GM23338 (cell line): Measurements from ENCODE around the gene ZBTB12. TPM values are rescaled to one million over a fixed set of nuclear protein-coding genes. Genes with fewer than 3 reads are reported as not detected.

ENCODE experiments used
- ATAC-seq: fragments of 200-7000 bp; cut with Tn5 transposase; 3 replicates; pipeline ENCODE4 v1.9.1; 2020
- DNase-seq: peaks from one replicate; pipeline ENCODE4 v3.0.0-alpha.2; 2015; ENCODE audit warnings: low spot score
- H2AFZ ChIP-seq: fragments of 200-600 bp; sonication (generic); 2 replicates; pipeline ENCODE4 v1.8.0; 2016; ENCODE audit warnings: antibody characterized with exemption, mild to moderate bottlenecking, moderate library complexity
- H3F3A ChIP-seq: fragments of 200-600 bp; sonication (generic); replicated peaks from 2 replicates; pipeline ENCODE4 v1.8.0; 2017; ENCODE audit warnings: antibody characterized with exemption, mixed run types, low read depth
- H3K27ac ChIP-seq: fragments of 200-600 bp; sonication (generic); 2 replicates; pipeline ENCODE4 v1.6.1; 2016; ENCODE audit warnings: low read depth
- H3K27me3 ChIP-seq: fragments of 200-600 bp; sonication (generic); 2 replicates; pipeline ENCODE4 v1.8.0; 2016; ENCODE audit warnings: mild to moderate bottlenecking, mixed run types, moderate library complexity; ENCODE audit not compliant: insufficient read depth
- H3K36me3 ChIP-seq: fragments of 200-600 bp; sonication (generic); 2 replicates; pipeline ENCODE4 v1.8.0; 2016; ENCODE audit warnings: mild to moderate bottlenecking; ENCODE audit not compliant: insufficient read depth
- H3K4me1 ChIP-seq: fragments of 200-600 bp; sonication (generic); 2 replicates; pipeline ENCODE4 v1.8.0; 2016; ENCODE audit warnings: mild to moderate bottlenecking, moderate library complexity; ENCODE audit not compliant: insufficient read depth
- H3K4me2 ChIP-seq: fragments of 200-600 bp; sonication (generic); 2 replicates; pipeline ENCODE4 v1.7.1; 2017; ENCODE audit warnings: mixed run types
- H3K4me3 ChIP-seq: fragments of 200-600 bp; sonication (generic); 2 replicates; pipeline ENCODE4 v1.6.1; 2016; ENCODE audit warnings: mixed run types
- H3K79me2 ChIP-seq: fragments of 200-600 bp; sonication (generic); replicated peaks from 2 replicates; pipeline ENCODE4 v1.8.0; 2017; ENCODE audit warnings: mild to moderate bottlenecking; ENCODE audit not compliant: insufficient read depth
- H3K9me2 ChIP-seq: fragments of 200-600 bp; sonication (generic); 2 replicates; pipeline ENCODE4 v1.8.0; 2017; ENCODE audit not compliant: insufficient read depth
- H4K20me1 ChIP-seq: fragments of 200-600 bp; sonication (generic); replicated peaks from 2 replicates; pipeline ENCODE4 v1.8.0; 2017; ENCODE audit warnings: mild to moderate bottlenecking; ENCODE audit not compliant: insufficient read depth
- H3K27ac Mint-ChIP-seq: 2 replicates; pipeline ENCODE4 v1.8.0; 2020; ENCODE audit warnings: inconsistent platforms, mild to moderate bottlenecking, moderate library complexity, mixed read lengths
- H3K27me3 Mint-ChIP-seq: 3 replicates; pipeline ENCODE4 v1.8.0; 2022; ENCODE audit warnings: low read depth, mild to moderate bottlenecking, moderate library complexity, mixed read lengths, inconsistent platforms; ENCODE audit not compliant: insufficient read depth, poor library complexity
- H3K36me3 Mint-ChIP-seq: 3 replicates; pipeline ENCODE4 v1.8.0; 2021; ENCODE audit warnings: low read depth, mild to moderate bottlenecking, inconsistent platforms, moderate library complexity, mixed read lengths
- H3K4me1 Mint-ChIP-seq: 3 replicates; pipeline ENCODE4 v1.8.0; 2020; ENCODE audit warnings: mild to moderate bottlenecking, inconsistent platforms, mixed read lengths
- H3K4me3 Mint-ChIP-seq: 3 replicates; pipeline ENCODE4 v1.8.0; 2021; ENCODE audit warnings: moderate library complexity, mild to moderate bottlenecking, inconsistent platforms, mixed read lengths
- H3K9me3 Mint-ChIP-seq: 3 replicates; pipeline ENCODE4 v1.8.0; 2020; ENCODE audit warnings: moderate library complexity, mild to moderate bottlenecking, inconsistent platforms, mixed read lengths
- CREB1 ChIP-seq: fragments of 250-450 bp; sonication (Bioruptor Pico); IDR thresholded peaks from 2 replicates; pipeline ENCODE4 v1.5.0; 2020; ENCODE audit warnings: low read depth, mild to moderate bottlenecking, moderate library complexity
- CTCF ChIP-seq, 2 experiments: fragments of 200-600 bp in 1 of 2; sonication (generic) in 1 of 2; conservative IDR thresholded peaks; 2 replicates each; pipeline versions ENCODE4 v1.5.1 to v1.6.1; 2016 to 2017; ENCODE audit warnings: antibody characterized with exemption in 2 of 2, low read depth in 2 of 2, mild to moderate bottlenecking in 2 of 2, moderate library complexity in 1 of 2
- ETS1 ChIP-seq: IDR thresholded peaks from 2 replicates; pipeline ENCODE4 v1.6.1; 2016; ENCODE audit warnings: antibody characterized with exemption
- EZH2 ChIP-seq: fragments of 200-600 bp; sonication (generic); IDR thresholded peaks from one replicate; pipeline ENCODE4 v1.8.0; 2017; ENCODE audit warnings: antibody characterized with exemption, mild to moderate bottlenecking, low read depth; ENCODE audit not compliant: unreplicated experiment
- JUNB ChIP-seq: IDR thresholded peaks from one replicate; pipeline ENCODE4 v1.6.1; 2016; ENCODE audit warnings: antibody characterized with exemption; ENCODE audit not compliant: unreplicated experiment
- NANOG ChIP-seq: IDR thresholded peaks from 2 replicates; pipeline ENCODE4 v1.6.1; 2016; ENCODE audit warnings: antibody characterized with exemption, borderline replicate concordance
- POLR2AphosphoS5 ChIP-seq: IDR thresholded peaks from 2 replicates; pipeline ENCODE4 v1.6.1; 2016; ENCODE audit warnings: antibody characterized with exemption, low read depth
- REST ChIP-seq: IDR thresholded peaks from one replicate; pipeline ENCODE4 v1.6.1; 2018; ENCODE audit warnings: antibody characterized with exemption; ENCODE audit not compliant: unreplicated experiment
- STAT1 ChIP-seq: IDR thresholded peaks from one replicate; pipeline ENCODE4 v1.6.1; 2016; ENCODE audit warnings: antibody characterized with exemption; ENCODE audit not compliant: unreplicated experiment
- ZNF114 ChIP-seq: fragments of 250-450 bp; sonication (Bioruptor Pico); IDR thresholded peaks from 2 replicates; pipeline ENCODE4 v1.5.0; 2020; ENCODE audit warnings: mild to moderate bottlenecking, moderate library complexity
- ZNF331 ChIP-seq: fragments of 250-450 bp; sonication (Bioruptor Pico); IDR thresholded peaks from 2 replicates; pipeline ENCODE4 v1.5.0; 2020; ENCODE audit warnings: low read depth, mild to moderate bottlenecking, moderate library complexity
- ZNF462 ChIP-seq: fragments of 250-450 bp; sonication (Bioruptor Pico); IDR thresholded peaks from 2 replicates; pipeline ENCODE4 v1.5.0; 2020; ENCODE audit warnings: mild to moderate bottlenecking, moderate library complexity
- polyA plus RNA-seq: library from polyadenylated mRNA; unstranded; fragments of >200 nt; fragmentation: Nextera tagmentation; extraction: Ambion mirVana; gene quantifications from 2 replicates; pipeline ENCODE4 v1.2.1, GENCODE V29; 2016
- total RNA-seq: library from RNA; depleted of rRNA; stranded (reverse); fragments of >200 nt; shearing (Covaris generic); gene quantifications from 2 replicates; pipeline ENCODE4 v1.2.3, GENCODE V29; 2014

The ZBTB12 gene
- total and polyA plus RNA-seq, 2 experiments from 2014 or later = 0.18 to 14.4 TPM

GRCh38 chr6:31875877-31876276 is 26.0 kb downstream of the ZBTB12 start (continued):
- TF ChIP-seq NANOG (no peak), POLR2AphosphoS5 (no peak), ZNF114 (CRISPR knock-in tag) (no peak)

GRCh38 chr6:31874836-31875572 is 26.9 kb downstream of the ZBTB12 start:
- Histone ChIP-seq H3K9me2 (no peaks in the 10 kb centered on the region), H3K4me3 (no peak overlapping the region), H3K4me2 (no peak overlapping the region), H4K20me1 (peaks cover 3% of the 10 kb centered on the region; the same call in 1 of the 2 replicates), H3F3A (peaks cover 10% of the 10 kb centered on the region), H3K79me2 (no peaks in the 10 kb centered on the region), H3K4me1 (peaks cover 10% of the 10 kb centered on the region; the same call in 1 of the 2 replicates), H3K27ac (no peak overlapping the region), H2AFZ (no peak overlapping the region), H3K27me3 (no peaks in the 10 kb centered on the region), H3K36me3 (no peaks in the 10 kb centered on the region; the same call in 1 of the 2 replicates)
- H3K27me3 Mint-ChIP-seq = peaks cover 6% of the 10 kb centered on the region
- H3K4me3 Mint-ChIP-seq = no peak overlapping the region
- DNase-seq (no peak), ATAC-seq (no peak)
- H3K4me1 Mint-ChIP-seq = peaks cover 16% of the 10 kb centered on the region
- H3K9me3 Mint-ChIP-seq = no peaks in the 10 kb centered on the region
- peaks cover 6% of the 10 kb centered on the region; the same call in 2 of the 3 replicates for H3K36me3 Mint-ChIP-seq
- H3K27ac Mint-ChIP-seq = no peak overlapping the region
- no peak for TF ChIP-seq ZNF331
- no peak for TF ChIP-seq CTCF (conservative IDR thresholded peaks at IDR 0.05; ENCODE audit: low read depth in 2 of 2)
- TF ChIP-seq STAT1 = no peak
- TF ChIP-seq ZNF462 (CRISPR knock-in tag) = no peak
- no peak for TF ChIP-seq ETS1
- no peak for TF ChIP-seq NANOG
- TF ChIP-seq REST = no peak
- no peak for TF ChIP-seq ZNF114 (CRISPR knock-in tag)
- TF ChIP-seq JUNB = no peak
- TF ChIP-seq CREB1 = no peak
- TF ChIP-seq EZH2 = no peak
